Body of pancreas (tissue), 4 donors: ENCODE data around the gene RAET1G. TPM values are rescaled to one million over a fixed set of nuclear protein-coding genes. Genes with fewer than 3 reads are reported as not detected.

Experiments
- ATAC-seq: fragments of 150-250 bp; one replicate; pipeline ENCODE4 v1.9.1; 2016
- DNase-seq, 4 donors: peaks; one replicate each; pipeline ENCODE4 v3.0.0-alpha.2; 2019
- H3K27ac ChIP-seq, 4 donors: fragments of 200-600 bp; sonication (generic); 1 replicate in 3 of 4; 2 replicates in 1 of 4; pipeline versions ENCODE4 v1.5.1 to v1.6.1; 2016 to 2019; ENCODE audit warnings: mild to moderate bottlenecking in 1 of 4, mixed read lengths in 1 of 4, moderate library complexity in 1 of 4
- H3K27me3 ChIP-seq, 2 donors: fragments of 200-600 bp; sonication (generic); one replicate each; pipeline ENCODE4 v1.6.0; 2016; ENCODE audit warnings: mild to moderate bottlenecking in 1 of 2
- H3K36me3 ChIP-seq, 2 donors: fragments of 200-600 bp; sonication (generic); replicated peaks in 1 of 2; 2 replicates each; pipeline ENCODE4 v1.5.1; 2016; ENCODE audit warnings: low read depth in 2 of 2; ENCODE audit not compliant: insufficient read depth in 1 of 2
- H3K4me1 ChIP-seq: fragments of 200-600 bp; sonication (generic); one replicate; pipeline ENCODE4 v1.6.0; 2016
- H3K4me3 ChIP-seq, 2 donors: fragments of 200-600 bp; sonication (generic); 1 replicate in 1 of 2; 2 replicates in 1 of 2; pipeline ENCODE4 v1.5.1; 2016 to 2019
- H3K9me3 ChIP-seq, 3 donors: fragments of 200-600 bp; sonication (generic); 1 replicate in 2 of 3; 2 replicates in 1 of 3; pipeline ENCODE4 v1.5.1; 2016
- POLR2A ChIP-seq, 3 donors: fragments of 450-650 bp; IDR thresholded peaks; one replicate each; pipeline ENCODE4 v1.6.1; 2016; ENCODE audit warnings: antibody characterized with exemption in 3 of 3, mild to moderate bottlenecking in 2 of 3
- WGBS, 2 donors: methylation state at CpG; one replicate each; pipeline ENCODE4 v1.1.5; 2017; 5-methylcytosine and 5-hydroxymethylcytosine counted together
- intact Hi-C: fragments of 100-400 bp; cut with DNase I; formaldehyde crosslinking; loops from one replicate; pipeline ENCODE4 v1.15.1; 2023
- total RNA-seq, 2 donors: library from RNA; depleted of rRNA; stranded (reverse); fragments of >200 nt; gene quantifications; one replicate each; pipeline ENCODE4 v1.1.0, GENCODE V29; 2016
- TF ChIP-seq, protein P1 (sequence below), 7 experiments: fragments of 450-650 bp in 4 of 7; fragments of 200-600 bp in 3 of 7; sonication (generic) in 3 of 7; IDR thresholded peaks; one replicate each; pipeline ENCODE4 v1.5.1; 2016 to 2019; ENCODE audit warnings: antibody characterized with exemption in 7 of 7

The RAET1G gene
- total RNA-seq, 2 donors from 2014 or later, result not detected

DNA sequence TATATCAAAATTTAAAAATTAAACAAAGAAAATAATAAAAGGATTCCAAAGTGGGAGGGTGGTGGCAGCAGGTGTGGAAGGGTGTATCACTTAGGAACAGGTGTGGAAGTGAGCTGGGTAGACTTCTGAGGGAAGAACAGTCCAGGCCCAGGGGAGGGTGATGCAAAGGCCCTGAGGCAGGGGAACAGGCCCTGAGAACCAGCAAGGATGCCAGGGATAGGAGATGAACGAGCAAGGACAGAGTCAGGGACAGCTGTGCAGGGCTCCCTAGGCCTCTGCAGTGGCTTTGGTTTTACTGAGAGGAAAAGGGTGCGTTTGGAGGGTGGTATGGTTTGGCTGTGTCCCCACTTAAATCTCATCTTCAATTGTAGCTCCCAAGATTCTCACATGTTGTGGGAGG is 15.6 kb downstream of the RAET1G start:
- Histone ChIP-seq H3K27me3 (no peaks in the 10 kb centered on the region), H3K4me3 (no peak overlapping the region), H3K36me3 (no peaks in the 10 kb centered on the region), H3K27ac (no peak overlapping the region), H3K4me1 (no peaks in the 10 kb centered on the region), H3K9me3 (no peaks in the 10 kb centered on the region)
- 65 to 84% methylated on average over 2 of the region's 2 CpGs for WGBS, 2 donors
- no peak for ATAC-seq
- no peak for DNase-seq
- TF ChIP-seq, protein P1, sequence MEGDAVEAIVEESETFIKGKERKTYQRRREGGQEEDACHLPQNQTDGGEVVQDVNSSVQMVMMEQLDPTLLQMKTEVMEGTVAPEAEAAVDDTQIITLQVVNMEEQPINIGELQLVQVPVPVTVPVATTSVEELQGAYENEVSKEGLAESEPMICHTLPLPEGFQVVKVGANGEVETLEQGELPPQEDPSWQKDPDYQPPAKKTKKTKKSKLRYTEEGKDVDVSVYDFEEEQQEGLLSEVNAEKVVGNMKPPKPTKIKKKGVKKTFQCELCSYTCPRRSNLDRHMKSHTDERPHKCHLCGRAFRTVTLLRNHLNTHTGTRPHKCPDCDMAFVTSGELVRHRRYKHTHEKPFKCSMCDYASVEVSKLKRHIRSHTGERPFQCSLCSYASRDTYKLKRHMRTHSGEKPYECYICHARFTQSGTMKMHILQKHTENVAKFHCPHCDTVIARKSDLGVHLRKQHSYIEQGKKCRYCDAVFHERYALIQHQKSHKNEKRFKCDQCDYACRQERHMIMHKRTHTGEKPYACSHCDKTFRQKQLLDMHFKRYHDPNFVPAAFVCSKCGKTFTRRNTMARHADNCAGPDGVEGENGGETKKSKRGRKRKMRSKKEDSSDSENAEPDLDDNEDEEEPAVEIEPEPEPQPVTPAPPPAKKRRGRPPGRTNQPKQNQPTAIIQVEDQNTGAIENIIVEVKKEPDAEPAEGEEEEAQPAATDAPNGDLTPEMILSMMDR (IDR thresholded peaks at IDR 0.05), result no peak
- no peak for TF ChIP-seq POLR2A (IDR thresholded peaks at IDR 0.05)
- intact Hi-C loops, result no loop called here

DNA sequence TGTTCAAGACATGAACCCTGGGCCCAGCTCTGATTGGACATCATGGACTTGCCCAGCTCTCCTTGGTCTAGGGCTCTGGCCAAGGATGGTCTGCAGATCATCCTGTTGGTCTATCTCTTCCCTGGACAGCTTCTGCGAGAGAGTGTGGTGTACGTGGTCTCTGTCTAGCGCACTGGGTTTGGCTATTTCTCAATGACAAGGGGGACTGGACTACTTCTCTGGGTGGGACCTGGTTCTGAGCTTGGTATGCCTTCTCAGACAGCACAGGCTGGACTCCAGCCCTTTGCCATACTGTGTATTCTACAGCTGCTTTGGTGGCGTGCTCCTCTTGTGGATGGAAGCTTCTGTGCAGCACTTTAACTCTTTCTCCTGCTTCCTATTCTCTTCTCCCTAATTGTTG is 16.5 kb downstream of the RAET1G start:
- WGBS, 2 donors, result 94 to 95% methylated on average over 4 of the region's 4 CpGs
- DNase-seq (no peak), ATAC-seq (no peak)
- Histone ChIP-seq H3K36me3 (no peaks in the 10 kb centered on the region), H3K4me1 (no peaks in the 10 kb centered on the region), H3K4me3 (no peak overlapping the region), H3K9me3 (no peaks in the 10 kb centered on the region), H3K27me3 (no peaks in the 10 kb centered on the region), H3K27ac (no peak overlapping the region)
- intact Hi-C loops, result no loop called here
- no peak for TF ChIP-seq POLR2A (IDR thresholded peaks at IDR 0.05)
- TF ChIP-seq, protein P1 (IDR thresholded peaks at IDR 0.05), result no peak

DNA sequence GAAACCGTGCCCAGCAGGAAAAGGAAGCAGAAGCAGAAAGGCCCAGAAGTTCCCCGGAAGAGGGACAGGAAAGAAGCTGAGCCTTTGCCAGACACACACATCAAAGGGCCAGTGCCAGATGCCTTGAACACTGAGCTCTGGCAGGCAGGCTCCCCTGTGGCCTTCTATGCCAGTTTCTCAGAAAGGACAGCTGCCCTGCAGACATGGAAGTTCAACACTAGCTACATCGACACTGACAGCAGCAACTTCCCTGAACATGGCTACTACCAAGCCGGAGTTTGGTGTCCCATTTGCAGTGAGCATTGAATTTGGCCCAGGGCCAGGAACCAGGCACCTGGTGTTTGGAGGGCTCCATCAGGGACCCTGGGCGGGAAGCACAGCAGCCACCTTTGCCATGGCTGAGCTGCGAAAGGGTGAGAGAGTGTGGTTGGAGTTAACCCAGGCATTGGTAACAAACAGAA is 17.0 kb downstream of the RAET1G start:
- intact Hi-C loops, result no loop called here
- TF ChIP-seq POLR2A (IDR thresholded peaks at IDR 0.05), result no peak
- TF ChIP-seq, protein P1 (IDR thresholded peaks at IDR 0.05), result no peak
- no peaks in the 10 kb centered on the region for H3K36me3 ChIP-seq
- ATAC-seq, result no peak
- no peaks in the 10 kb centered on the region for H3K9me3 ChIP-seq
- no peaks in the 10 kb centered on the region for H3K4me1 ChIP-seq
- WGBS, 2 donors, result 80 to 94% methylated on average over 5 of the region's 6 CpGs
- H3K4me3 ChIP-seq, result no peak overlapping the region
- DNase-seq, result no peak
- no peak overlapping the region for H3K27ac ChIP-seq
- no peaks in the 10 kb centered on the region for H3K27me3 ChIP-seq

DNA sequence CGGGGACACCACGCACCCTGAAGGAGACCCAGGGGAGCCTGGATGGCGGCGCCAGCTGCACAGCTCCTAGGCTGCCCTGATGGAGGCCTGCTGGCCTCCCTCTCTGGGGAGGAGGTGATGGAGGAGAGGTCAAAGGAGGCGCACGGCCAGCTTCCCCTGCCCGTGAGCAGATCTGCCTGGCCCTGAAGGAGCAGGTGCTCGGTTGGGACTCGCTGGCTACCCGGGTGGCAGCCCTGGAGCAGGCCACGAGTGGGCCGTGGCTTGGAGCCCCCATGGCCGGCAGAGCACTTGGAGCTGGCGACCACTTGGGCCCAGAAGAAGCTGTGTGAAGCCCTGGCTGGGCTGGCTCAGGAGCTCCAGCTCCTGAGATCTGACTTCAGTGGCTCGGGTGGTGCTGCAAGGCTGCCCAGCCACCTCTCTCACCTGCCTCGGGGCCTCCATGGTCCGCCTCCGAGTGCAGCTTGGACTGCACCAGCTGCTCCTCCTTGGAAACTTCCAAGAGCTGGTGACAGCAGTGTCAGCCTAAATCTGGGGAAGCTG is 17.5 kb downstream of the RAET1G start:
- Histone ChIP-seq H3K4me1 (no peaks in the 10 kb centered on the region), H3K27me3 (no peaks in the 10 kb centered on the region), H3K9me3 (no peaks in the 10 kb centered on the region), H3K36me3 (no peaks in the 10 kb centered on the region), H3K4me3 (no peak overlapping the region), H3K27ac (no peak overlapping the region)
- no peak for TF ChIP-seq POLR2A (IDR thresholded peaks at IDR 0.05)
- TF ChIP-seq, protein P1 (IDR thresholded peaks at IDR 0.05), result no peak
- intact Hi-C loops, result no loop called here
- DNase-seq (no peak), ATAC-seq (no peak)
- WGBS, 2 donors, result 82 to 93% methylated on average over 3 to 17 of the region's 18 CpGs

DNA sequence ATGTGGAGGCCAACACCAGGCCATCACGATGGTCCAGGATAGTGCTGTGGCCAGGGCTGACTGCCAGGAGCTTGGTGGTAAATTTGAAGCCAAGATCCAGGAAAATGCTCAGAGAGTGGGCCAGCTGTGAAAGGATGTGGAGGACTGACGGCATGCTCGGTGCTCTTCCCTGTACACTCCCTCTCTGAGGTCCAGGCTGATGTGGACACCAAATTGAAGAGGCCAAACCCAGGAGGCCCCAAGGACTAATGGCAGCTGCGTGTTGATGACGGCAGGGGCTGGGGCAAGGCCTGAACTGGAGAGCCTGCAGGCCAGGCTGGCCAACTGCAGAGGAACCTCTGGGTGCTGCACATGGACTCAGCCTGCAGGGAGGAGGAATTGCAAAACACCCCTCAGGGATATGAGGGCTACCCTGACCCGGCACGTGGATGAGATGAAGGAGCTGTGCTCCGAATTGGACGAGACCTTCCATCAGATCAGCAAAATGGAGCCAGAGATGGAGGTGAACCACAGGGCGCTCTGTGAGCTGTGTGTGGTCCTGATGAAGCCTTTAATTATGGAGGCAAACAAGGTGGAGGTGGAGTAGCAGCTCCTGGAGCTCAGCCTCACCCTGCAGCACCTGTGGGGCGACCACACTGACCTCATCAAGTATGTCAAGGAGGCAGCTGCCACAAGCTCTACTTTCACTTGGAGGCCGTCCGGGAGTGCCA is 18.1 kb downstream of the RAET1G start:
- H3K27ac ChIP-seq, result no peak overlapping the region
- ATAC-seq (no peak), DNase-seq (no peak)
- no peaks in the 10 kb centered on the region for H3K27me3 ChIP-seq
- H3K4me1 ChIP-seq, result no peaks in the 10 kb centered on the region
- no peaks in the 10 kb centered on the region for H3K9me3 ChIP-seq
- H3K36me3 ChIP-seq, result no peaks in the 10 kb centered on the region
- TF ChIP-seq, protein P1 (IDR thresholded peaks at IDR 0.05), result no peak
- TF ChIP-seq POLR2A (IDR thresholded peaks at IDR 0.05), result no peak
- no peak overlapping the region for H3K4me3 ChIP-seq
- WGBS, 2 donors, result 76 to 96% methylated on average over 10 to 12 of the region's 13 CpGs
- intact Hi-C loops, result no loop called here
